GM18520 (cell line): ENCODE results near the gene SUCLG2.
A peak's percentile ranks its signal among the peaks of the same experiment; 100 is the strongest.

Source experiments
- ATAC-seq: cut with Tn5 transposase; IDR thresholded peaks from one replicate; pipeline ENCODE4 v1.9.1; 2021; ENCODE audit not compliant: unreplicated experiment

SUCLG2 gene

GRCh38 chr3:67334588-67334987 lies 319.8 kb downstream of the SUCLG2 start:
- ATAC-seq, result no peak

GRCh38 chr3:67329358-67329757 lies 325.1 kb downstream of the SUCLG2 start:
- peak; percentile 75 for ATAC-seq

- no peak for ATAC-seq
These were observed 326.8 kb downstream of the SUCLG2 start for GRCh38 chr3:67327582-67327981.

- ATAC-seq, result no peak
These were observed 329.2 kb downstream of the SUCLG2 start for GRCh38 chr3:67325231-67325630.
